H1 (cell line): ENCODE measurements around the gene DIPK1B. TPM values are rescaled to one million over a fixed set of nuclear protein-coding genes. Genes with fewer than 3 reads are reported as not detected.

Experiments used
- CTCF ChIA-PET: fragments of 300-600 bp; sonication (Branson Sonifier 250); formaldehyde crosslinking; loops from one replicate; lab custom pipeline; 2021; ENCODE audit not compliant: partially characterized antibody; lab: Charles Lee
- POLR2A ChIA-PET: fragments of 300-600 bp; sonication (Branson Sonifier 250); formaldehyde crosslinking; loops from one replicate; lab custom pipeline; 2021; ENCODE audit warnings: inconsistent platforms; ENCODE audit not compliant: partially characterized antibody; lab: Charles Lee
- DNase-seq, 2 experiments: peaks; one replicate each; pipeline versions ENCODE4 v3.0.0 to v3.0.0-alpha.2; 2010 to 2022; ENCODE audit warnings: low spot score in 2 of 2, low read depth in 1 of 2, mixed read lengths in 1 of 2
- FAIRE-seq: peaks from 2 replicates; lab custom pipeline; 2011; peaks lifted over from hg19 to GRCh38; lab: Jason Lieb, UNC
- H2AFZ ChIP-seq: 2 replicates; pipeline ENCODE4 v1.8.1; 2012; ENCODE audit warnings: low read length, inconsistent platforms
- H2AK5ac ChIP-seq: 2 replicates; pipeline ENCODE4 v1.6.1; 2013; ENCODE audit warnings: low read depth, low read length
- H2BK120ac ChIP-seq: replicated peaks from 2 replicates; pipeline ENCODE3; 2013; ENCODE audit warnings: low read depth, low read length, inconsistent platforms
- H2BK12ac ChIP-seq: 2 replicates; pipeline ENCODE4 v1.6.1; 2013; ENCODE audit warnings: low read depth, low read length
- H2BK15ac ChIP-seq: 2 replicates; pipeline ENCODE4 v1.6.1; 2013; ENCODE audit warnings: low read length
- H2BK20ac ChIP-seq: 2 replicates; pipeline ENCODE4 v1.6.1; 2013; ENCODE audit warnings: low read length
- H2BK5ac ChIP-seq: 2 replicates; pipeline ENCODE4 v1.6.1; 2013; ENCODE audit warnings: low read depth, low read length
- H3K14ac ChIP-seq: 2 replicates; pipeline ENCODE4 v1.6.1; 2013; ENCODE audit warnings: inconsistent platforms; ENCODE audit not compliant: insufficient read length
- H3K18ac ChIP-seq: 2 replicates; pipeline ENCODE4 v1.6.1; 2013; ENCODE audit warnings: low read length; ENCODE audit errors: extremely low read depth
- H3K23ac ChIP-seq: 2 replicates; pipeline ENCODE4 v1.6.1; 2013; ENCODE audit warnings: inconsistent platforms; ENCODE audit not compliant: insufficient read length
- H3K23me2 ChIP-seq: 2 replicates; pipeline ENCODE4 v1.6.1; 2013; ENCODE audit warnings: low read depth, low read length
- H3K27ac ChIP-seq: 2 replicates; pipeline ENCODE4 v1.6.1; 2011; ENCODE audit warnings: low read depth, low read length, inconsistent platforms
- H3K27me3 ChIP-seq, 4 experiments: replicated peaks in 1 of 4; 1 replicate in 1 of 4; 2 replicates in 3 of 4; pipeline versions ENCODE4 v1.6.1 to v1.8.1; 2011 to 2013; ENCODE audit warnings: low read length in 3 of 4, mild to moderate bottlenecking in 3 of 4, inconsistent platforms in 2 of 4, mixed read lengths in 2 of 4, moderate library complexity in 1 of 4; ENCODE audit not compliant: control insufficient read depth in 3 of 4, insufficient read depth in 3 of 4; ENCODE audit errors: extremely low read depth in 1 of 4
- H3K36me3 ChIP-seq, 4 experiments: 2 replicates each; pipeline versions ENCODE4 v1.6.1 to v1.8.1; 2011 to 2013; ENCODE audit warnings: mild to moderate bottlenecking in 4 of 4, low read length in 3 of 4, moderate library complexity in 2 of 4, control low read depth in 1 of 4, inconsistent platforms in 1 of 4; ENCODE audit not compliant: insufficient read depth in 4 of 4, control insufficient read depth in 2 of 4
- H3K4ac ChIP-seq: replicated peaks from 2 replicates; pipeline ENCODE3; 2013; ENCODE audit warnings: low read length, low read depth, mixed read lengths, inconsistent platforms; ENCODE audit not compliant: insufficient read length
- H3K4me1 ChIP-seq, 4 experiments: replicated peaks in 1 of 4; 1 replicate in 1 of 4; 2 replicates in 3 of 4; pipeline versions ENCODE4 v1.6.1 to v1.8.1; 2011 to 2013; ENCODE audit warnings: low read length in 3 of 4, inconsistent platforms in 2 of 4, mixed read lengths in 1 of 4; ENCODE audit not compliant: insufficient read depth in 4 of 4, control insufficient read depth in 3 of 4
- H3K4me2 ChIP-seq, 2 experiments: 2 replicates each; pipeline versions ENCODE4 v1.6.1 to v1.8.1; 2011 to 2013; ENCODE audit warnings: low read depth in 2 of 2, low read length in 2 of 2, control low read depth in 1 of 2, inconsistent platforms in 1 of 2, mild to moderate bottlenecking in 1 of 2; ENCODE audit not compliant: insufficient read depth in 1 of 2
- H3K4me3 ChIP-seq, 4 experiments: fragments of 200-600, 300-600 bp in 1 of 4; sonication (generic), shearing (Covaris generic), sonication (Bioruptor Twin) in 1 of 4; 2 replicates each; pipeline versions ENCODE4 v1.5.1 to v1.8.1; 2011 to 2016; ENCODE audit warnings: low read length in 4 of 4, low read depth in 3 of 4, control low read depth in 2 of 4, inconsistent platforms in 2 of 4, mild to moderate bottlenecking in 2 of 4, mixed read lengths in 1 of 4, moderate library complexity in 1 of 4; ENCODE audit not compliant: insufficient read depth in 2 of 4; ENCODE audit errors: extremely low read depth in 1 of 4
- H3K56ac ChIP-seq: replicated peaks from 2 replicates; pipeline ENCODE3; 2013; ENCODE audit warnings: low read depth, mild to moderate bottlenecking, mixed read lengths, low read length, inconsistent platforms; ENCODE audit not compliant: insufficient read length
- H3K79me1 ChIP-seq: 2 replicates; pipeline ENCODE4 v1.6.1; 2013; ENCODE audit warnings: low read depth, low read length, control low read depth
- H3K79me2 ChIP-seq, 2 experiments: 2 replicates each; pipeline versions ENCODE4 v1.6.1 to v1.8.1; 2012 to 2013; ENCODE audit warnings: low read length in 2 of 2, mild to moderate bottlenecking in 2 of 2, inconsistent platforms in 1 of 2; ENCODE audit not compliant: insufficient read depth in 2 of 2, control insufficient read depth in 1 of 2
- H3K9ac ChIP-seq, 4 experiments: replicated peaks in 1 of 4; 1 replicate in 1 of 4; 2 replicates in 3 of 4; pipeline versions ENCODE4 v1.6.1 to v1.8.1; 2011 to 2013; ENCODE audit warnings: low read depth in 3 of 4, low read length in 3 of 4, control low read depth in 2 of 4, mild to moderate bottlenecking in 2 of 4, moderate library complexity in 2 of 4, inconsistent platforms in 1 of 4; ENCODE audit errors: extremely low read depth in 1 of 4
- H3K9me3 ChIP-seq, 2 experiments: 2 replicates each; pipeline versions ENCODE4 v1.6.1 to v1.8.1; 2012 to 2013; ENCODE audit warnings: mild to moderate bottlenecking in 2 of 2, moderate library complexity in 2 of 2, control low read depth in 1 of 2, inconsistent platforms in 1 of 2, low read depth in 1 of 2, low read length in 1 of 2, mixed read lengths in 1 of 2; ENCODE audit not compliant: insufficient read depth in 2 of 2
- H4K20me1 ChIP-seq, 2 experiments: replicated peaks in 1 of 2; 2 replicates each; pipeline versions ENCODE3 to v1.8.1; 2011 to 2013; ENCODE audit warnings: inconsistent platforms in 2 of 2, low read length in 2 of 2, mild to moderate bottlenecking in 1 of 2; ENCODE audit not compliant: insufficient read depth in 2 of 2, control insufficient read depth in 1 of 2
- H4K5ac ChIP-seq: 2 replicates; pipeline ENCODE4 v1.6.1; 2013; ENCODE audit warnings: low read length, low read depth, mixed read lengths, inconsistent platforms; ENCODE audit not compliant: insufficient read length
- H4K8ac ChIP-seq: 2 replicates; pipeline ENCODE4 v1.8.0; 2013; ENCODE audit warnings: mild to moderate bottlenecking, moderate library complexity, low read length, inconsistent platforms; ENCODE audit not compliant: insufficient read depth; ENCODE audit errors: extremely low read depth
- H4K91ac ChIP-seq: replicated peaks from 2 replicates; pipeline ENCODE3; 2013; ENCODE audit warnings: low read length, mixed read lengths, inconsistent platforms; ENCODE audit not compliant: insufficient read length
- CTBP2 ChIP-seq: IDR thresholded peaks from 2 replicates; pipeline ENCODE4 v1.7.0; 2011; ENCODE audit warnings: borderline replicate concordance, mild to moderate bottlenecking, moderate library complexity, mixed read lengths, low read length; ENCODE audit not compliant: insufficient read depth, insufficient read length
- E2F6 ChIP-seq: IDR thresholded peaks from 2 replicates; pipeline ENCODE4 v1.6.1; 2012; ENCODE audit warnings: inconsistent platforms
- EP300 ChIP-seq, 2 experiments: IDR thresholded peaks; 1 replicate in 1 of 2; 2 replicates in 1 of 2; pipeline ENCODE4 v1.6.1; 2011 to 2012; ENCODE audit warnings: low read depth in 2 of 2, low read length in 2 of 2, mild to moderate bottlenecking in 2 of 2, borderline replicate concordance in 1 of 2, inconsistent platforms in 1 of 2, moderate library complexity in 1 of 2
- HDAC6 ChIP-seq: IDR thresholded peaks from one replicate; pipeline ENCODE4 v1.7.1; 2012; ENCODE audit warnings: low read depth, mild to moderate bottlenecking, inconsistent platforms, low read length, moderate library complexity
- KDM5A ChIP-seq: fragments of 200-600 bp; IDR thresholded peaks from 2 replicates; pipeline ENCODE4 v1.7.1; 2012; ENCODE audit warnings: mild to moderate bottlenecking, low read length, inconsistent platforms, mixed read lengths
- MAX ChIP-seq: IDR thresholded peaks from 2 replicates; pipeline ENCODE4 v1.6.1; 2012; ENCODE audit warnings: inconsistent platforms
- NANOG ChIP-seq: IDR thresholded peaks from 2 replicates; pipeline ENCODE4 v1.6.1; 2011; ENCODE audit warnings: low read length, low read depth, mild to moderate bottlenecking, inconsistent platforms; ENCODE audit not compliant: insufficient read depth, poor library complexity, severe bottlenecking
- RXRA ChIP-seq: IDR thresholded peaks from 2 replicates; pipeline ENCODE4 v1.6.1; 2011; ENCODE audit warnings: low read depth, mild to moderate bottlenecking, low read length, moderate library complexity; ENCODE audit not compliant: insufficient read depth
- WGBS, 2 experiments: shearing (Covaris generic) in 1 of 2; methylation state at CpG; one replicate each; pipeline versions ENCODE4 v1.1.6 to v1.1.7; 2013 to 2015; ENCODE audit warnings: low lambda C conversion rate in 2 of 2, mixed read lengths in 2 of 2, inconsistent platforms in 1 of 2, low coverage in 1 of 2, missing lambda C conversion rate in 1 of 2; ENCODE audit not compliant: insufficient replicate concordance in 2 of 2, insufficient coverage in 1 of 2, insufficient read length in 1 of 2; ENCODE audit errors: extremely low coverage in 1 of 2, missing lambda C conversion rate in 1 of 2; 5-methylcytosine and 5-hydroxymethylcytosine counted together
- polyA plus RNA-seq, 7 experiments: library from polyadenylated mRNA; depleted of rRNA in 3 of 7; stranded (reverse) in 5 of 7; unstranded in 2 of 7; fragments of >200 nt in 5 of 7; fragments of 200-250 nt in 2 of 7; gene quantifications; 1 replicate in 5 of 7; 2 replicates in 1 of 7; 4 replicates in 1 of 7; pipeline versions ENCODE4 v1.2.1 to v1.2.3, GENCODE V29; 2011 to 2013; ENCODE audit warnings: missing spikeins in 2 of 7, mixed read lengths in 2 of 7
- total RNA-seq: library from RNA; stranded (reverse); fragmentation: NEBNext Ultra II Directional; extraction: Animal tissue kit (Norgen Biotek cat#: 25700); gene quantifications from 2 replicates; pipeline ENCODE4 v1.2.1, GENCODE V29; 2021

Gene DIPK1B
- total and polyA plus RNA-seq, 2 of the 8 experiments (the other 6 are each of a cell fraction or from before 2014, with no cell fraction given) = 32.3 to 64.8 TPM

- peak overlapping the region; percentile 27 for H4K91ac ChIP-seq
- H3K4me1 ChIP-seq = peaks cover 0 to 4% (median 2%) of the 10 kb centered on the region in 4 experiments; a peak in 4 of 7 replicates
- no peaks in the 10 kb centered on the region for H3K9me3 ChIP-seq
- no peak overlapping the region for H2AK5ac ChIP-seq
- H3K56ac ChIP-seq = no peak overlapping the region
- H3K27me3 ChIP-seq = no peaks in the 10 kb centered on the region; a peak in 2 of 7 replicates
- no peak overlapping the region for H3K27ac ChIP-seq
- H3K4me2 ChIP-seq = no peak overlapping the region
- ChIA-PET CTCF (interaction anchor here (0.6 to 2.3 kb wide), 6 partner anchors 10 to 45 kb away, joined by 3 to 7 read pairs (median 4); no protein-coding TSS in a partner anchor), POLR2A (interaction anchor here (1.3 kb wide), 1 partner anchor 11 kb away, joined by 3 read pairs; no protein-coding TSS in a partner anchor)
- H2BK120ac ChIP-seq = no peak overlapping the region
- DNase-seq (no peak), FAIRE-seq (no peak)
- no peak overlapping the region for H2BK20ac ChIP-seq
- WGBS, 2 experiments = 90% methylated on average over 22 of the region's 23 CpGs; no CpG with 5 or more reads in 1 of the 2 experiments
- H3K23ac ChIP-seq = no peak overlapping the region
- H3K4ac ChIP-seq = no peak overlapping the region
- peaks cover 0 to 9% of the 10 kb centered on the region in 2 experiments for H4K20me1 ChIP-seq
- H3K9ac ChIP-seq = peak overlapping the region in 1 of 4 experiments; percentile 15; a peak in 2 of 7 replicates
- no peak overlapping the region for H4K8ac ChIP-seq
- H2BK12ac ChIP-seq = no peak overlapping the region
- 0 out of 2 replicates have a peak overlapping the region, but pooled peaks have one; percentile 35 for H2BK5ac ChIP-seq
- H3K14ac ChIP-seq = no peak overlapping the region
- H2AFZ ChIP-seq = no peak overlapping the region
- no peak overlapping the region for H2BK15ac ChIP-seq
- H3K23me2 ChIP-seq = no peaks in the 10 kb centered on the region; the same call in 1 of the 2 replicates
- no peak overlapping the region for H3K4me3 ChIP-seq
- no peaks in the 10 kb centered on the region; a peak in 2 of 8 replicates for H3K36me3 ChIP-seq
- no peaks in the 10 kb centered on the region for H3K79me1 ChIP-seq
- H3K18ac ChIP-seq = no peak overlapping the region
- H3K79me2 ChIP-seq = no peaks in the 10 kb centered on the region
- no peak overlapping the region for H4K5ac ChIP-seq
- TF ChIP-seq EP300 (IDR thresholded peaks at IDR 0.05; ENCODE audit: borderline replicate concordance in 1 of 2, low read depth in 2 of 2, low read length in 2 of 2) = no peak
- no peak for TF ChIP-seq E2F6
- no peak for TF ChIP-seq RXRA
- no peak for TF ChIP-seq KDM5A
- TF ChIP-seq CTBP2 = no peak
- TF ChIP-seq NANOG = no peak
- TF ChIP-seq MAX = no peak
- TF ChIP-seq HDAC6 = no peak
Measured at GRCh38 chr9:136668983-136669790, 43.2 kb upstream of the DIPK1B start.
